CD4-positive, alpha-beta T cell treated with Interleukin-15 for 1 hour (primary cell): ENCODE data around the gene ZNF536.

Experiments
- DNase-seq: peaks from one replicate; pipeline ENCODE4 v3.0.0-alpha.2; 2020

Gene ZNF536

GRCh38 chr19:30364866-30365800 lies 7.1 kb upstream of the ZNF536 start:
- DNase-seq = no peak

- no peak for DNase-seq
Observed at GRCh38 chr19:30366282-30366681, 5.9 kb upstream of the ZNF536 start.

GRCh38 chr19:30367006-30367405 lies 5.2 kb upstream of the ZNF536 start:
- DNase-seq = no peak

- no peak for DNase-seq
Observed at GRCh38 chr19:30367421-30367820, 4.8 kb upstream of the ZNF536 start.

- no peak for DNase-seq
Observed at GRCh38 chr19:30369833-30370232, 2.4 kb upstream of the ZNF536 start.

GRCh38 chr19:30371161-30371836 lies 885 bp upstream of the ZNF536 start:
- no peak for DNase-seq

- no peak for DNase-seq
Observed at GRCh38 chr19:30373593-30373992, 1.4 kb downstream of the ZNF536 start.

GRCh38 chr19:30374539-30374864 lies 2.3 kb downstream of the ZNF536 start:
- DNase-seq = no peak

- no peak for DNase-seq
Observed at GRCh38 chr19:30374865-30375552, 2.8 kb downstream of the ZNF536 start.

GRCh38 chr19:30375553-30376031 lies 3.4 kb downstream of the ZNF536 start:
- no peak for DNase-seq

- DNase-seq = no peak
Observed at GRCh38 chr19:30376272-30376671, 4.1 kb downstream of the ZNF536 start.

- no peak for DNase-seq
Observed at GRCh38 chr19:30376826-30377425, 4.7 kb downstream of the ZNF536 start.

GRCh38 chr19:30378701-30379100 lies 6.5 kb downstream of the ZNF536 start:
- DNase-seq = no peak

GRCh38 chr19:30379841-30380610 lies 7.8 kb downstream of the ZNF536 start:
- DNase-seq = no peak

- DNase-seq = no peak
Observed at GRCh38 chr19:30381366-30381765, 9.2 kb downstream of the ZNF536 start.

GRCh38 chr19:30385174-30385573 lies 13.0 kb downstream of the ZNF536 start:
- no peak for DNase-seq

- DNase-seq = no peak
Observed at GRCh38 chr19:30385666-30386065, 13.5 kb downstream of the ZNF536 start.

GRCh38 chr19:30386551-30387143 lies 14.5 kb downstream of the ZNF536 start:
- no peak for DNase-seq

- DNase-seq = no peak
Observed at GRCh38 chr19:30387311-30388115, 15.3 kb downstream of the ZNF536 start.

GRCh38 chr19:30388327-30388726 lies 16.1 kb downstream of the ZNF536 start:
- DNase-seq = no peak

- no peak for DNase-seq
Observed at GRCh38 chr19:30388819-30389218, 16.6 kb downstream of the ZNF536 start.
